ENCODE data around the gene FOXJ3. TPM values are rescaled to one million over a fixed set of nuclear protein-coding genes. Genes with fewer than 3 reads are reported as not detected.

The FOXJ3 gene
- total and polyA plus RNA-seq, 2 donors (not counting 1 experiment from before 2014, with no cell fraction given) = 15.4 to 76.4 TPM

DNA sequence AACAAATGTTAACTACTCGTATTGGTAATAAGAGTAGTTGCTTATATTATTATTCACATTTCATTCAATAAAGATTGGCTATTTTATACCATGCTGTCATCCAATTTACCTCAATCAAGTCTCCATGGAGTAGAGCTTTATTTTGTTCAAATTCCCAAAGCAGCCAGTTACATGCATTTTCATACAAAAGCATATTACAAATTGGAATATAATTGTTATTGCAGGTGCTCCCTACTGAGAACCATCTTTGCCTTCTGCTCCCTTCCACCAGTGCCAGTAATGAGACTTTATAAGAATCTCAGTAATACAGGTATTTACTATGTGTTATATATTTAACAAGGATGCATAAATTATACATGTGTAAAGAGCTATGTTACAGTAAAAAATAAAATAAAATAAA is 54.2 kb downstream of the FOXJ3 start:
- no peak overlapping the region for H3K27ac ChIP-seq (ENCODE audit: low read length in 2 of 2)
- peaks cover 3 to 15% of the 10 kb centered on the region in 2 experiments for H3K36me3 ChIP-seq (replicated peaks in 1 of 2; ENCODE audit: control extremely low read depth in 1 of 2, control insufficient read depth in 1 of 2, extremely low read depth in 1 of 2, insufficient read depth in 2 of 2, low read length in 1 of 2)
- Mint-ChIP-seq H3K4me3 (no peak overlapping the region), H3K9me3 (ENCODE audit: insufficient read depth) (no peaks in the 10 kb centered on the region), H3K4me1 (peaks cover 31% of the 10 kb centered on the region), H3K27me3 (no peaks in the 10 kb centered on the region), H3K27ac (no peak overlapping the region)
- no peak for TF ChIP-seq EZH2 (IDR thresholded peaks at IDR 0.05; ENCODE audit: borderline replicate concordance, insufficient read depth, low read depth, low read length, poor library complexity, severe bottlenecking)
- TF ChIP-seq, protein P1, sequence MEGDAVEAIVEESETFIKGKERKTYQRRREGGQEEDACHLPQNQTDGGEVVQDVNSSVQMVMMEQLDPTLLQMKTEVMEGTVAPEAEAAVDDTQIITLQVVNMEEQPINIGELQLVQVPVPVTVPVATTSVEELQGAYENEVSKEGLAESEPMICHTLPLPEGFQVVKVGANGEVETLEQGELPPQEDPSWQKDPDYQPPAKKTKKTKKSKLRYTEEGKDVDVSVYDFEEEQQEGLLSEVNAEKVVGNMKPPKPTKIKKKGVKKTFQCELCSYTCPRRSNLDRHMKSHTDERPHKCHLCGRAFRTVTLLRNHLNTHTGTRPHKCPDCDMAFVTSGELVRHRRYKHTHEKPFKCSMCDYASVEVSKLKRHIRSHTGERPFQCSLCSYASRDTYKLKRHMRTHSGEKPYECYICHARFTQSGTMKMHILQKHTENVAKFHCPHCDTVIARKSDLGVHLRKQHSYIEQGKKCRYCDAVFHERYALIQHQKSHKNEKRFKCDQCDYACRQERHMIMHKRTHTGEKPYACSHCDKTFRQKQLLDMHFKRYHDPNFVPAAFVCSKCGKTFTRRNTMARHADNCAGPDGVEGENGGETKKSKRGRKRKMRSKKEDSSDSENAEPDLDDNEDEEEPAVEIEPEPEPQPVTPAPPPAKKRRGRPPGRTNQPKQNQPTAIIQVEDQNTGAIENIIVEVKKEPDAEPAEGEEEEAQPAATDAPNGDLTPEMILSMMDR (IDR thresholded peaks at IDR 0.05) = no peak
- H3K79me2 ChIP-seq (ENCODE audit: control insufficient read depth, insufficient read depth, low read length) = peaks cover 49% of the 10 kb centered on the region
- ATAC-seq (ENCODE audit: low read depth) (no peak), DNase-seq (no peak)
- H3K4me1 ChIP-seq (ENCODE audit: control insufficient read depth in 2 of 2, insufficient read depth in 2 of 2, low read length in 2 of 2) = no peaks in the 10 kb centered on the region
- POLR2A ChIA-PET = no interaction called here
- no CpG with 5 or more reads among the region's 1 CpG for WGBS (ENCODE audit: insufficient coverage)
- H2AFZ ChIP-seq (ENCODE audit: insufficient read depth, low read depth, low read length, poor library complexity, severe bottlenecking) = no peak overlapping the region
- no peaks in the 10 kb centered on the region for H3K27me3 ChIP-seq (replicated peaks in 1 of 4; ENCODE audit: control extremely low read depth in 1 of 4, control insufficient read depth in 3 of 4, insufficient read depth in 4 of 4, low read length in 3 of 4)
- H3K4me2 ChIP-seq (replicated peaks; ENCODE audit: low read depth, low read length, poor library complexity, severe bottlenecking) = no peak overlapping the region
- H3K9me3 ChIP-seq (ENCODE audit: control extremely low read depth in 1 of 3, control insufficient read depth in 2 of 3, insufficient read depth in 1 of 3, low read length in 2 of 3) = no peaks in the 10 kb centered on the region
- H4K20me1 ChIP-seq (ENCODE audit: control insufficient read depth, insufficient read depth, low read length, poor library complexity, severe bottlenecking) = peaks cover 20% of the 10 kb centered on the region
- intact Hi-C loops (cut with micrococcal nuclease) = no loop called here
- no peak overlapping the region for H3K9ac ChIP-seq (ENCODE audit: low read length)
- CTCF ChIA-PET = no interaction called here
- H3K4me3 ChIP-seq (ENCODE audit: control extremely low read depth in 1 of 5, extremely low read depth in 1 of 5, insufficient read depth in 1 of 5, low read depth in 2 of 5, low read length in 4 of 5) = no peak overlapping the region

DNA sequence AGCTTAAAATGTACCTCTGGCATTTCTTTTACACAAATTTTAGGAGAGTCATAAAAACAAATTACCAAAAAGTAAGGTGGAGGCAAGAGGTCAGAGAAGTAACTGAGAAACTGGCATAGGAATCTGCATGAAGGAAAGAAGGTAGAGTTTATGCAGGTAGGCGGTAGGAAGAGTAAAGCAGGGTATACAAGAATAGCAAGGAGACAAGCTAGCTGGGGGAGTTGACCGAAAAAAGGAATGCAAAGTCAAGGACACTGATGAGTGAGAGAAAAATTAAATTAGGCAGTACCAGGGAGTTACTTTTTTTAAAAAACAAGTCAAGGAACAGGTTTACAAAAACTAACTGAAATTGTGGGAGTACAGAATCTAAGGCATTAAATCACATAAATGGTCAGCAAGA is 56.0 kb downstream of the FOXJ3 start:
- no peak overlapping the region for H3K27ac Mint-ChIP-seq
- DNase-seq (no peak), ATAC-seq (ENCODE audit: low read depth) (no peak)
- H3K9ac ChIP-seq (ENCODE audit: low read length) = no peak overlapping the region
- intact Hi-C loops (cut with micrococcal nuclease) = no loop called here
- peaks cover 52% of the 10 kb centered on the region for H3K79me2 ChIP-seq (ENCODE audit: control insufficient read depth, insufficient read depth, low read length)
- no peaks in the 10 kb centered on the region for H3K9me3 Mint-ChIP-seq (ENCODE audit: insufficient read depth)
- H2AFZ ChIP-seq (ENCODE audit: insufficient read depth, low read depth, low read length, poor library complexity, severe bottlenecking) = no peak overlapping the region
- H3K36me3 ChIP-seq (replicated peaks in 1 of 2; ENCODE audit: control extremely low read depth in 1 of 2, control insufficient read depth in 1 of 2, extremely low read depth in 1 of 2, insufficient read depth in 2 of 2, low read length in 1 of 2) = peaks cover 3 to 21% of the 10 kb centered on the region in 2 experiments
- no peak for TF ChIP-seq EZH2 (IDR thresholded peaks at IDR 0.05; ENCODE audit: borderline replicate concordance, insufficient read depth, low read depth, low read length, poor library complexity, severe bottlenecking)
- TF ChIP-seq, protein P1 (IDR thresholded peaks at IDR 0.05) = no peak
- no peaks in the 10 kb centered on the region for H3K9me3 ChIP-seq (ENCODE audit: control extremely low read depth in 1 of 3, control insufficient read depth in 2 of 3, insufficient read depth in 1 of 3, low read length in 2 of 3)
- H3K27me3 ChIP-seq (replicated peaks in 1 of 4; ENCODE audit: control extremely low read depth in 1 of 4, control insufficient read depth in 3 of 4, insufficient read depth in 4 of 4, low read length in 3 of 4) = no peaks in the 10 kb centered on the region
- POLR2A ChIA-PET = interaction anchor here (0.5 kb wide), 1 partner anchor 358 kb away, joined by 3 read pairs; no protein-coding TSS in a partner anchor
- H3K4me1 ChIP-seq (ENCODE audit: control insufficient read depth in 2 of 2, insufficient read depth in 2 of 2, low read length in 2 of 2) = no peaks in the 10 kb centered on the region
- H3K4me1 Mint-ChIP-seq = peaks cover 31% of the 10 kb centered on the region
- H4K20me1 ChIP-seq (ENCODE audit: control insufficient read depth, insufficient read depth, low read length, poor library complexity, severe bottlenecking) = peaks cover 33% of the 10 kb centered on the region
- H3K4me2 ChIP-seq (replicated peaks; ENCODE audit: low read depth, low read length, poor library complexity, severe bottlenecking) = no peak overlapping the region
- no peak overlapping the region for H3K27ac ChIP-seq (ENCODE audit: low read length in 2 of 2)
- no peak overlapping the region for H3K4me3 ChIP-seq (ENCODE audit: control extremely low read depth in 1 of 5, extremely low read depth in 1 of 5, insufficient read depth in 1 of 5, low read depth in 2 of 5, low read length in 4 of 5)
- no peak overlapping the region for H3K4me3 Mint-ChIP-seq
- WGBS (ENCODE audit: insufficient coverage) = 100% methylated on average over 2 of the region's 2 CpGs
- no peaks in the 10 kb centered on the region for H3K27me3 Mint-ChIP-seq
- CTCF ChIA-PET = no interaction called here
